ENCODE results near the gene LTBP1. TPM values are rescaled to one million over a fixed set of nuclear protein-coding genes. Genes with fewer than 3 reads are reported as not detected.

Gene LTBP1
- total RNA-seq (1 to 10 TPM in 1 of 5 experiments, under 1 TPM in 1, not detected in 3; 0.29 to 2.1 TPM), polyA plus RNA-seq (not detected), total RNA-seq (0.54 reads per million)

- Mint-ChIP-seq H3K9me3 (peaks cover 0 to 2% (median 0%) of the 10 kb centered on the region in 11 donors), H3K27ac (peak within 1 kb of the TSS in 1 of 9 donors; percentile 55), H3K4me1 (peaks cover 3 to 12% (median 5%) of the 10 kb centered on the region in 7 donors), H3K36me3 (peaks cover 0 to 2% (median 0%) of the 10 kb centered on the region in 5 donors), H3K4me3 (peak within 1 kb of the TSS; percentile 64 to 87 (median 81)), H3K27me3 (peaks cover 22 to 40% (median 36%) of the 10 kb centered on the region in 5 donors)
- POLR2A ChIA-PET, result no interaction called here
- CTCF ChIA-PET, result no interaction called here
- peak; percentile 80 for ATAC-seq
- H3K27me3 ChIP-seq (ENCODE audit: control insufficient read depth in 2 of 2, insufficient read depth in 2 of 2, low read length in 2 of 2), result peaks cover 0 to 7% of the 10 kb centered on the region in 2 donors
- H3K4me3 ChIP-seq (ENCODE audit: low read length), result peak within 1 kb of the TSS; percentile 56
- H3K27ac ChIP-seq (ENCODE audit: low read depth, low read length), result no peak within 1 kb of the TSS
- no peaks in the 10 kb centered on the region for H3K36me3 ChIP-seq (ENCODE audit: control insufficient read depth in 2 of 3, insufficient read depth in 3 of 3, low read length in 3 of 3)
- peak; percentile 3 to 66 (median 18) for DNase-seq
- no peaks in the 10 kb centered on the region for H3K4me1 ChIP-seq (ENCODE audit: control insufficient read depth in 2 of 2, insufficient read depth in 2 of 2, low read length in 2 of 2)
- H3K9me3 ChIP-seq (ENCODE audit: control insufficient read depth in 2 of 3, low read length in 3 of 3), result no peaks in the 10 kb centered on the region
- intact Hi-C loops (cut with micrococcal nuclease), result loop anchor here (1.0 to 10.0 kb wide), 7 partner anchors 172 to 652 kb away; partner anchors contain the start of genes FAM98A (in 1 of the 2), RASGRP3 (in 1 of the 2) and TTC27 (in 1 of the 2)
Observed at GRCh38 chr2:32946314-32947075, at the start of gene LTBP1. Gene LTBP1 (plus strand): TSS chr2:32946953. CDS start chr2:32947325, 372 bp downstream.

GRCh38 chr2:32900246-32900973 is 46.3 kb upstream of the LTBP1 start:
- ChIA-PET POLR2A (no interaction called here), CTCF (no interaction called here)

GRCh38 chr2:32901313-32901712 is 45.4 kb upstream of the LTBP1 start:
- H3K9me3 ChIP-seq (ENCODE audit: control insufficient read depth in 2 of 3, low read length in 3 of 3), result no peaks in the 10 kb centered on the region

More at GRCh38 chr2:32900246-32900973, 46.3 kb upstream of the LTBP1 start:
- Mint-ChIP-seq H3K27ac (no peak overlapping the region), H3K9me3 (peaks cover 0 to 9% (median 3%) of the 10 kb centered on the region in 11 donors), H3K36me3 (peaks cover 0 to 4% (median 0%) of the 10 kb centered on the region in 5 donors), H3K4me3 (no peak overlapping the region), H3K4me1 (peaks cover 0 to 3% (median 0%) of the 10 kb centered on the region in 7 donors), H3K27me3 (peaks cover 13 to 39% (median 30%) of the 10 kb centered on the region in 5 donors)
- Histone ChIP-seq H3K4me3 (ENCODE audit: low read length) (no peak overlapping the region), H3K36me3 (ENCODE audit: control insufficient read depth in 2 of 3, insufficient read depth in 3 of 3, low read length in 3 of 3) (no peaks in the 10 kb centered on the region), H3K27me3 (ENCODE audit: control insufficient read depth in 2 of 2, insufficient read depth in 2 of 2, low read length in 2 of 2) (peaks cover 0 to 5% of the 10 kb centered on the region in 2 donors), H3K9me3 (ENCODE audit: control insufficient read depth in 2 of 3, low read length in 3 of 3) (no peaks in the 10 kb centered on the region), H3K4me1 (ENCODE audit: control insufficient read depth in 2 of 2, insufficient read depth in 2 of 2, low read length in 2 of 2) (no peaks in the 10 kb centered on the region), H3K27ac (ENCODE audit: low read depth, low read length) (no peak overlapping the region)
- intact Hi-C loops (cut with micrococcal nuclease), result no loop called here
- no peak for DNase-seq
- ATAC-seq, result no peak

GRCh38 chr2:32902174-32902573 is 44.6 kb upstream of the LTBP1 start:
- Histone ChIP-seq H3K27me3 (ENCODE audit: control insufficient read depth in 2 of 2, insufficient read depth in 2 of 2, low read length in 2 of 2) (peaks cover 0 to 5% of the 10 kb centered on the region in 2 donors), H3K4me3 (ENCODE audit: low read length) (no peak overlapping the region), H3K27ac (ENCODE audit: low read depth, low read length) (no peak overlapping the region), H3K9me3 (ENCODE audit: control insufficient read depth in 2 of 3, low read length in 3 of 3) (no peaks in the 10 kb centered on the region), H3K36me3 (ENCODE audit: control insufficient read depth in 2 of 3, insufficient read depth in 3 of 3, low read length in 3 of 3) (no peaks in the 10 kb centered on the region), H3K4me1 (ENCODE audit: control insufficient read depth in 2 of 2, insufficient read depth in 2 of 2, low read length in 2 of 2) (no peaks in the 10 kb centered on the region)
- Mint-ChIP-seq H3K27ac (no peak overlapping the region), H3K4me3 (no peak overlapping the region), H3K36me3 (peaks cover 0 to 4% (median 0%) of the 10 kb centered on the region in 5 donors), H3K9me3 (peaks cover 0 to 8% (median 3%) of the 10 kb centered on the region in 11 donors), H3K4me1 (no peaks in the 10 kb centered on the region), H3K27me3 (peaks cover 12 to 33% (median 29%) of the 10 kb centered on the region in 5 donors)
- ChIA-PET POLR2A (no interaction called here), CTCF (no interaction called here)
- DNase-seq (no peak), ATAC-seq (no peak)
- intact Hi-C loops (cut with micrococcal nuclease), result no loop called here

More at GRCh38 chr2:32901313-32901712, 45.4 kb upstream of the LTBP1 start:
- H3K9me3 Mint-ChIP-seq, result peaks cover 0 to 10% (median 4%) of the 10 kb centered on the region in 11 donors
- Histone ChIP-seq H3K36me3 (ENCODE audit: control insufficient read depth in 2 of 3, insufficient read depth in 3 of 3, low read length in 3 of 3) (no peaks in the 10 kb centered on the region), H3K27ac (ENCODE audit: low read depth, low read length) (no peak overlapping the region), H3K4me1 (ENCODE audit: control insufficient read depth in 2 of 2, insufficient read depth in 2 of 2, low read length in 2 of 2) (no peaks in the 10 kb centered on the region), H3K27me3 (ENCODE audit: control insufficient read depth in 2 of 2, insufficient read depth in 2 of 2, low read length in 2 of 2) (peaks cover 0 to 5% of the 10 kb centered on the region in 2 donors), H3K4me3 (ENCODE audit: low read length) (no peak overlapping the region)
- no peak overlapping the region for H3K27ac Mint-ChIP-seq
- H3K4me3 Mint-ChIP-seq, result no peak overlapping the region
- intact Hi-C loops (cut with micrococcal nuclease), result no loop called here
- peaks cover 0 to 4% (median 0%) of the 10 kb centered on the region in 5 donors for H3K36me3 Mint-ChIP-seq
- H3K4me1 Mint-ChIP-seq, result no peaks in the 10 kb centered on the region
- DNase-seq (no peak), ATAC-seq (peak; percentile 18)
- POLR2A ChIA-PET, result no interaction called here
- CTCF ChIA-PET, result no interaction called here
- H3K27me3 Mint-ChIP-seq, result peaks cover 13 to 35% (median 32%) of the 10 kb centered on the region in 5 donors

- Histone ChIP-seq H3K36me3 (ENCODE audit: control insufficient read depth in 2 of 3, insufficient read depth in 3 of 3, low read length in 3 of 3) (no peaks in the 10 kb centered on the region), H3K4me1 (ENCODE audit: control insufficient read depth in 2 of 2, insufficient read depth in 2 of 2, low read length in 2 of 2) (no peaks in the 10 kb centered on the region), H3K9me3 (ENCODE audit: control insufficient read depth in 2 of 3, low read length in 3 of 3) (no peaks in the 10 kb centered on the region), H3K4me3 (ENCODE audit: low read length) (no peak overlapping the region), H3K27me3 (ENCODE audit: control insufficient read depth in 2 of 2, insufficient read depth in 2 of 2, low read length in 2 of 2) (peaks cover 0 to 5% of the 10 kb centered on the region in 2 donors), H3K27ac (ENCODE audit: low read depth, low read length) (no peak overlapping the region)
- POLR2A ChIA-PET, result no interaction called here
- DNase-seq, result no peak
- no peaks in the 10 kb centered on the region for H3K4me1 Mint-ChIP-seq
- no peak overlapping the region for H3K27ac Mint-ChIP-seq
- H3K36me3 Mint-ChIP-seq, result peaks cover 0 to 4% (median 0%) of the 10 kb centered on the region in 5 donors
- intact Hi-C loops (cut with micrococcal nuclease), result no loop called here
- H3K27me3 Mint-ChIP-seq, result peaks cover 6 to 29% (median 22%) of the 10 kb centered on the region in 5 donors
- peaks cover 0 to 6% (median 0%) of the 10 kb centered on the region in 11 donors for H3K9me3 Mint-ChIP-seq
- no peak for ATAC-seq
- no peak overlapping the region for H3K4me3 Mint-ChIP-seq
- CTCF ChIA-PET, result no interaction called here
Observed at GRCh38 chr2:32902986-32903385, 43.8 kb upstream of the LTBP1 start.

GRCh38 chr2:32904074-32904473 is 42.7 kb upstream of the LTBP1 start:
- Histone ChIP-seq H3K4me3 (ENCODE audit: low read length) (no peak overlapping the region), H3K27ac (ENCODE audit: low read depth, low read length) (no peak overlapping the region), H3K4me1 (ENCODE audit: control insufficient read depth in 2 of 2, insufficient read depth in 2 of 2, low read length in 2 of 2) (no peaks in the 10 kb centered on the region), H3K36me3 (ENCODE audit: control insufficient read depth in 2 of 3, insufficient read depth in 3 of 3, low read length in 3 of 3) (no peaks in the 10 kb centered on the region), H3K27me3 (ENCODE audit: control insufficient read depth in 2 of 2, insufficient read depth in 2 of 2, low read length in 2 of 2) (peaks cover 0 to 5% of the 10 kb centered on the region in 2 donors), H3K9me3 (ENCODE audit: control insufficient read depth in 2 of 3, low read length in 3 of 3) (no peaks in the 10 kb centered on the region)
- no peak for ATAC-seq
- no peak overlapping the region for H3K4me3 Mint-ChIP-seq
- no peak overlapping the region for H3K27ac Mint-ChIP-seq
- POLR2A ChIA-PET, result no interaction called here
- no peak for DNase-seq
- H3K9me3 Mint-ChIP-seq, result peaks cover 0 to 6% (median 0%) of the 10 kb centered on the region in 11 donors
- CTCF ChIA-PET, result no interaction called here
- intact Hi-C loops (cut with micrococcal nuclease), result no loop called here
- peaks cover 5 to 23% (median 17%) of the 10 kb centered on the region in 5 donors for H3K27me3 Mint-ChIP-seq
- peaks cover 0 to 4% (median 0%) of the 10 kb centered on the region in 5 donors for H3K36me3 Mint-ChIP-seq
- no peaks in the 10 kb centered on the region for H3K4me1 Mint-ChIP-seq

Data from naive thymus-derived CD4-positive, alpha-beta T cell (primary cell).